GM12878 (cell line): ENCODE data around the gene OGFRL1. TPM values are rescaled to one million over a fixed set of nuclear protein-coding genes. Genes with fewer than 3 reads are reported as not detected.

Experiments
- ATAC-seq: fragments of 200-7000 bp; cut with Tn5 transposase; 3 replicates; pipeline ENCODE4 v1.9.1; 2020; ENCODE audit warnings: mild to moderate bottlenecking, moderate library complexity
- BruUV-seq: library from RNA; stranded (reverse); fragments of 400-500 nt; replicated peaks from 2 replicates; lab custom pipeline; 2021; lab: Mats Ljungman, UMichigan
- CTCF ChIA-PET: fragments of 300-600 bp; sonication (Branson Sonifier 250); formaldehyde crosslinking; extraction: SDS; loops from one replicate; lab custom pipeline; 2021; ENCODE audit warnings: inconsistent platforms; lab: Yijun Ruan, JAX
- POLR2A ChIA-PET: fragments of 350-600 bp; formaldehyde crosslinking; extraction: SDS; loops from one replicate; lab custom pipeline; 2021; ENCODE audit warnings: inconsistent platforms; lab: Charles Lee
- RAD21 ChIA-PET: fragments of 300-600 bp; sonication (Branson Sonifier 250); formaldehyde crosslinking; loops from one replicate; lab custom pipeline; 2023; ENCODE audit warnings: antibody characterized with exemption; ENCODE audit not compliant: unreplicated experiment; lab: Charles Lee
- SMC1A ChIA-PET: fragments of 300-600 bp; sonication (Branson Sonifier 250); formaldehyde crosslinking; loops from one replicate; lab custom pipeline; 2023; ENCODE audit not compliant: unreplicated experiment, uncharacterized antibody; lab: Charles Lee
- DNase-seq: peaks from one replicate; pipeline ENCODE4 v3.0.0-alpha.2; 2011; ENCODE audit warnings: low read depth, low spot score
- FAIRE-seq: peaks from 3 replicates; lab custom pipeline; 2011; peaks lifted over from hg19 to GRCh38; lab: Jason Lieb, UNC
- H2AFZ ChIP-seq: 2 replicates; pipeline ENCODE4 v1.6.0; 2011; ENCODE audit warnings: low read depth, low read length, control low read depth; ENCODE audit not compliant: control insufficient read depth
- H3K27ac ChIP-seq: 2 replicates; pipeline ENCODE4 v1.5.1; 2011; ENCODE audit warnings: control low read depth; ENCODE audit not compliant: control insufficient read depth, insufficient read depth
- H3K27me3 ChIP-seq, 2 experiments: replicated peaks in 1 of 2; 2 replicates each; pipeline versions ENCODE4 v1.6.0 to v1.6.1; 2011; ENCODE audit warnings: low read length in 1 of 2; ENCODE audit not compliant: control insufficient read depth in 2 of 2, insufficient read depth in 2 of 2
- H3K36me3 ChIP-seq, 2 experiments: 2 replicates each; pipeline ENCODE4 v1.5.1; 2011; ENCODE audit warnings: low read length in 1 of 2; ENCODE audit not compliant: control insufficient read depth in 2 of 2, insufficient read depth in 2 of 2
- H3K4me1 ChIP-seq: 2 replicates; pipeline ENCODE4 v1.6.1; 2011; ENCODE audit warnings: mild to moderate bottlenecking, low read length, moderate library complexity, mixed read lengths; ENCODE audit not compliant: control insufficient read depth, insufficient read depth
- H3K4me2 ChIP-seq: 2 replicates; pipeline ENCODE4 v1.6.0; 2011; ENCODE audit warnings: control low read depth; ENCODE audit not compliant: control insufficient read depth, insufficient read depth
- H3K4me3 ChIP-seq: fragments of 200-600 bp; sonication (generic); 2 replicates; pipeline ENCODE4 v1.5.1; 2016
- H3K79me2 ChIP-seq: 2 replicates; pipeline ENCODE4 v1.6.0; 2011; ENCODE audit warnings: low read length; ENCODE audit not compliant: control insufficient read depth, insufficient read depth
- H3K9ac ChIP-seq: 2 replicates; pipeline ENCODE4 v1.8.0; 2011; ENCODE audit warnings: low read length, control low read depth, mixed read lengths; ENCODE audit not compliant: control insufficient read depth, insufficient read depth
- H3K9me3 ChIP-seq: replicated peaks from 3 replicates; pipeline ENCODE4 v1.5.1; 2011; ENCODE audit warnings: mild to moderate bottlenecking, low read length; ENCODE audit not compliant: control insufficient read depth, insufficient read depth
- H4K20me1 ChIP-seq: 2 replicates; pipeline ENCODE4 v1.6.0; 2011; ENCODE audit not compliant: control insufficient read depth, insufficient read depth
- BHLHE40 ChIP-seq, 2 experiments: fragments of 450-650 bp in 1 of 2; IDR thresholded peaks; 2 replicates each; pipeline ENCODE4 v1.6.1; 2011 to 2017; ENCODE audit warnings: low read depth in 2 of 2, borderline replicate concordance in 1 of 2, improper control_type of control experiment in 1 of 2, low read length in 1 of 2, mild to moderate bottlenecking in 1 of 2
- CEBPZ ChIP-seq: fragments of 150-350 bp; IDR thresholded peaks from 2 replicates; pipeline ENCODE4 v1.6.1; 2016; ENCODE audit warnings: low read depth, low read length
- EP300 ChIP-seq, 2 experiments: fragments of 150-350 bp in 1 of 2; IDR thresholded peaks; 2 replicates each; pipeline ENCODE4 v1.6.1; 2011 to 2012; ENCODE audit warnings: low read depth in 2 of 2, low read length in 2 of 2, borderline replicate concordance in 1 of 2, improper control_type of control experiment in 1 of 2, inconsistent platforms in 1 of 2; ENCODE audit not compliant: control insufficient read depth in 1 of 2
- MEF2A ChIP-seq: IDR thresholded peaks from 2 replicates; pipeline ENCODE4 v1.6.1; 2011; ENCODE audit warnings: low read depth, mild to moderate bottlenecking, low read length, moderate library complexity; ENCODE audit not compliant: insufficient read depth
- NR2F1 ChIP-seq: fragments of 450-650 bp; conservative IDR thresholded peaks from 2 replicates; pipeline ENCODE4 v1.6.1; 2017; ENCODE audit warnings: mild to moderate bottlenecking
- PAX5 ChIP-seq: IDR thresholded peaks from 2 replicates; pipeline ENCODE4 v1.6.1; 2011; ENCODE audit warnings: low read depth, low read length, borderline replicate concordance
- WRNIP1 ChIP-seq: IDR thresholded peaks from 2 replicates; pipeline ENCODE4 v1.6.1; 2011; ENCODE audit warnings: low read depth, low read length, improper control_type of control experiment, borderline replicate concordance
- WGBS: methylation state at CpG from one replicate; pipeline ENCODE4 v1.1.6; 2016; ENCODE audit warnings: low lambda C conversion rate; ENCODE audit not compliant: insufficient replicate concordance, insufficient coverage; ENCODE audit errors: missing lambda C conversion rate; 5-methylcytosine and 5-hydroxymethylcytosine counted together
- in situ Hi-C: fragments of 300-500 bp; cut with MboI; formaldehyde crosslinking; loops from 9 replicates; pipeline ENCODE4 v1.14.3; 2018; ENCODE audit warnings: mixed read lengths
- intact Hi-C: fragments of 100-400 bp; cut with micrococcal nuclease; formaldehyde crosslinking; loops from one replicate; pipeline ENCODE4 v1.14.2; 2022; ENCODE audit not compliant: unreplicated experiment
- polyA plus RNA-seq, 11 experiments: library from polyadenylated mRNA; depleted of rRNA in 4 of 11; unstranded in 6 of 11; stranded (reverse) in 5 of 11; fragments of >200 nt; fragmentation: Nextera tagmentation in 4 of 11; fragmentation: Illumina TruSeq in 1 of 11; extraction: Ambion mirVana in 4 of 11; extraction: Trizol in 1 of 11; gene quantifications; 1 replicate in 1 of 11; 2 replicates in 10 of 11; pipeline versions ENCODE4 v1.2.1 to v1.2.3, GENCODE V29; 2011 to 2016; ENCODE audit warnings: inconsistent platforms in 2 of 11, missing spikeins in 2 of 11, low read depth in 1 of 11
- total RNA-seq, 4 experiments: library from RNA; depleted of rRNA in 3 of 4; stranded (reverse); fragments of >200 nt in 3 of 4; fragmentation: Illumina TruSeq in 1 of 4; extraction: Trizol in 1 of 4; gene quantifications; 2 replicates each; pipeline versions ENCODE4 v1.2.1 to v1.2.3, GENCODE V29; 2013 to 2021
- TF ChIP-seq, protein P1 (sequence below): IDR thresholded peaks from 2 replicates; pipeline ENCODE4 v1.6.1; 2011; ENCODE audit warnings: borderline replicate concordance, low read depth, mild to moderate bottlenecking, moderate library complexity, mixed read lengths, low read length; ENCODE audit not compliant: insufficient read depth; ENCODE audit errors: extremely low read length
- TF ChIP-seq, protein P2 (sequence below): fragments of 450-650 bp; IDR thresholded peaks from 2 replicates; pipeline ENCODE4 v1.6.1; 2017; ENCODE audit warnings: borderline replicate concordance

OGFRL1 gene
- total and polyA plus RNA-seq, 10 of the 15 experiments (the other 5 are each of a cell fraction or from before 2014, with no cell fraction given) = 0.24 to 5.8 (median 2.3) TPM

GRCh38 chr6:71259888-71260604 lies 28.6 kb upstream of the OGFRL1 start:
- Histone ChIP-seq H3K36me3 (no peaks in the 10 kb centered on the region), H3K27ac (no peak overlapping the region), H3K79me2 (no peaks in the 10 kb centered on the region), H2AFZ (no peak overlapping the region), H3K4me2 (no peak overlapping the region), H3K9me3 (no peaks in the 10 kb centered on the region), H4K20me1 (no peaks in the 10 kb centered on the region), H3K27me3 (no peaks in the 10 kb centered on the region), H3K4me3 (no peak overlapping the region), H3K9ac (no peak overlapping the region), H3K4me1 (no peaks in the 10 kb centered on the region)
- intact Hi-C loops = no loop called here
- CTCF ChIA-PET = interaction anchor here (1.8 kb wide), 1 partner anchor 10 kb away, joined by 6 read pairs; no protein-coding TSS in a partner anchor
- 0% methylated on average over 2 of the region's 2 CpGs for WGBS
- BruUV-seq = no TSS peak
- POLR2A ChIA-PET = no interaction called here
- SMC1A ChIA-PET = interaction anchor here (0.6 kb wide), 1 partner anchor 717 kb away, joined by 3 read pairs; no protein-coding TSS in a partner anchor
- in situ Hi-C loops = no loop called here
- no peak for DNase-seq
- ATAC-seq = no peak
- RAD21 ChIA-PET = no interaction called here
- TF ChIP-seq WRNIP1 = no peak
- no peak for FAIRE-seq

- 66% methylated on average over 4 of the region's 7 CpGs for WGBS
- no peaks in the 10 kb centered on the region for H3K79me2 ChIP-seq
- FAIRE-seq = no peak
- H4K20me1 ChIP-seq = no peaks in the 10 kb centered on the region
- intact Hi-C loops = no loop called here
- no peaks in the 10 kb centered on the region for H3K27me3 ChIP-seq
- SMC1A ChIA-PET = no interaction called here
- RAD21 ChIA-PET = no interaction called here
- CTCF ChIA-PET = interaction anchor here (1.4 kb wide), 1 partner anchor 16 kb away, joined by 3 read pairs; no protein-coding TSS in a partner anchor
- POLR2A ChIA-PET = no interaction called here
- H3K36me3 ChIP-seq = no peaks in the 10 kb centered on the region
- H3K4me2 ChIP-seq = no peak overlapping the region
- 0 out of 2 replicates have a peak, but pooled peaks cover 2% of the 10 kb centered on the region for H3K4me1 ChIP-seq
- no peak overlapping the region for H3K9ac ChIP-seq
- TF ChIP-seq, protein P1, sequence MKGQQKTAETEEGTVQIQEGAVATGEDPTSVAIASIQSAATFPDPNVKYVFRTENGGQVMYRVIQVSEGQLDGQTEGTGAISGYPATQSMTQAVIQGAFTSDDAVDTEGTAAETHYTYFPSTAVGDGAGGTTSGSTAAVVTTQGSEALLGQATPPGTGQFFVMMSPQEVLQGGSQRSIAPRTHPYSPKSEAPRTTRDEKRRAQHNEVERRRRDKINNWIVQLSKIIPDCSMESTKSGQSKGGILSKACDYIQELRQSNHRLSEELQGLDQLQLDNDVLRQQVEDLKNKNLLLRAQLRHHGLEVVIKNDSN = no peak
- no peak for TF ChIP-seq PAX5
- no peak for TF ChIP-seq NR2F1
- TF ChIP-seq MEF2A = no peak
- no peak for TF ChIP-seq WRNIP1
- TF ChIP-seq, protein P2, sequence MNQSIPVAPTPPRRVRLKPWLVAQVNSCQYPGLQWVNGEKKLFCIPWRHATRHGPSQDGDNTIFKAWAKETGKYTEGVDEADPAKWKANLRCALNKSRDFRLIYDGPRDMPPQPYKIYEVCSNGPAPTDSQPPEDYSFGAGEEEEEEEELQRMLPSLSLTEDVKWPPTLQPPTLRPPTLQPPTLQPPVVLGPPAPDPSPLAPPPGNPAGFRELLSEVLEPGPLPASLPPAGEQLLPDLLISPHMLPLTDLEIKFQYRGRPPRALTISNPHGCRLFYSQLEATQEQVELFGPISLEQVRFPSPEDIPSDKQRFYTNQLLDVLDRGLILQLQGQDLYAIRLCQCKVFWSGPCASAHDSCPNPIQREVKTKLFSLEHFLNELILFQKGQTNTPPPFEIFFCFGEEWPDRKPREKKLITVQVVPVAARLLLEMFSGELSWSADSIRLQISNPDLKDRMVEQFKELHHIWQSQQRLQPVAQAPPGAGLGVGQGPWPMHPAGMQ = no peak
- no peak for TF ChIP-seq BHLHE40 (IDR thresholded peaks at IDR 0.05; ENCODE audit: borderline replicate concordance in 1 of 2, low read depth in 2 of 2, low read length in 1 of 2)
- TF ChIP-seq CEBPZ = no peak
- no peak for TF ChIP-seq EP300 (IDR thresholded peaks at IDR 0.05; ENCODE audit: borderline replicate concordance in 1 of 2, control insufficient read depth in 1 of 2, low read depth in 2 of 2, low read length in 2 of 2)
- TF ChIP-seq, all 136 proteins: peak for 0
- H3K4me3 ChIP-seq = no peak overlapping the region
- no peak for ATAC-seq
- H3K9me3 ChIP-seq = no peaks in the 10 kb centered on the region
- no TSS peak for BruUV-seq
- H2AFZ ChIP-seq = no peak overlapping the region
- no peak overlapping the region for H3K27ac ChIP-seq
- DNase-seq = no peak
- in situ Hi-C loops = no loop called here
Measured at GRCh38 chr6:71262914-71263313, 25.7 kb upstream of the OGFRL1 start.
